Measurements from ENCODE around the gene BORCS5.
"Not testable (repeated sequence)": the region's sequence is repeated elsewhere in the genome, so short reads cannot be mapped to it uniquely, and the experiment has no call there.

Gene BORCS5

GRCh38 chr12:12403264-12404248 lies 46.7 kb downstream of the BORCS5 start:
- intact Hi-C loops (cut with DNase I; ENCODE audit: low total_unique reads) = no loop called here
- TF ChIP-seq CTCF (IDR thresholded peaks at IDR 0.05) = no peak
- Histone ChIP-seq H3K9me3 (no peaks in the 10 kb centered on the region), H3K4me1 (peaks cover 0 to 35% (median 17%) of the 10 kb centered on the region in 4 donors), H3K4me3 (no peak overlapping the region), H3K27ac (no peak overlapping the region), H3K27me3 (no peaks in the 10 kb centered on the region), H3K36me3 (no peaks in the 10 kb centered on the region)
- no peak for DNase-seq

GRCh38 chr12:12404297-12404696 lies 47.4 kb downstream of the BORCS5 start:
- TF ChIP-seq CTCF (IDR thresholded peaks at IDR 0.05) = no peak
- intact Hi-C loops (cut with DNase I; ENCODE audit: low total_unique reads) = no loop called here
- Histone ChIP-seq H3K27me3 (no peaks in the 10 kb centered on the region), H3K36me3 (no peaks in the 10 kb centered on the region), H3K9me3 (no peaks in the 10 kb centered on the region), H3K4me1 (peaks cover 0 to 28% (median 14%) of the 10 kb centered on the region in 4 donors), H3K27ac (no peak overlapping the region), H3K4me3 (no peak overlapping the region)
- DNase-seq = no peak

- Histone ChIP-seq H3K36me3 (no peaks in the 10 kb centered on the region), H3K4me1 (peaks cover 0 to 16% (median 11%) of the 10 kb centered on the region in 4 donors), H3K27ac (no peak overlapping the region), H3K27me3 (no peaks in the 10 kb centered on the region), H3K4me3 (no peak overlapping the region), H3K9me3 (no peaks in the 10 kb centered on the region)
- intact Hi-C loops (cut with DNase I; ENCODE audit: low total_unique reads) = no loop called here
- DNase-seq = no peak
- TF ChIP-seq CTCF (IDR thresholded peaks at IDR 0.05) = no peak
Measured at GRCh38 chr12:12405882-12406281, 49.0 kb downstream of the BORCS5 start.

GRCh38 chr12:12406762-12407161 lies 49.9 kb downstream of the BORCS5 start:
- no peaks in the 10 kb centered on the region for H3K9me3 ChIP-seq
- H3K36me3 ChIP-seq = no peaks in the 10 kb centered on the region
- intact Hi-C loops (cut with DNase I; ENCODE audit: low total_unique reads) = no loop called here
- H3K27me3 ChIP-seq = no peaks in the 10 kb centered on the region
- H3K27ac ChIP-seq = no peak overlapping the region
- no peak for DNase-seq
- peaks cover 0 to 16% (median 11%) of the 10 kb centered on the region in 4 donors for H3K4me1 ChIP-seq
- TF ChIP-seq CTCF (IDR thresholded peaks at IDR 0.05) = no peak
- no peak overlapping the region for H3K4me3 ChIP-seq

- TF ChIP-seq CTCF (IDR thresholded peaks at IDR 0.05) = no peak
- no peak for DNase-seq
- H3K27me3 ChIP-seq = no peaks in the 10 kb centered on the region
- no peak overlapping the region for H3K27ac ChIP-seq
- intact Hi-C loops (cut with DNase I; ENCODE audit: low total_unique reads) = no loop called here
- no peaks in the 10 kb centered on the region for H3K36me3 ChIP-seq
- H3K9me3 ChIP-seq = no peaks in the 10 kb centered on the region
- no peak overlapping the region for H3K4me3 ChIP-seq
- peaks cover 0 to 16% (median 11%) of the 10 kb centered on the region in 4 donors for H3K4me1 ChIP-seq
Measured at GRCh38 chr12:12408265-12408690, 51.4 kb downstream of the BORCS5 start.

- H3K4me1 ChIP-seq = peaks cover 0 to 16% (median 11%) of the 10 kb centered on the region in 4 donors
- H3K27ac ChIP-seq; H3K9me3 ChIP-seq; H3K27me3 ChIP-seq; intact Hi-C loops (cut with DNase I; ENCODE audit: low total_unique reads); H3K4me3 ChIP-seq; DNase-seq; H3K36me3 ChIP-seq: not testable (repeated sequence)
Measured at GRCh38 chr12:12409337-12409736, 52.5 kb downstream of the BORCS5 start.

Data from tibial artery (tissue), 4 donors.